ENCODE data around the gene MS4A15.
"Not testable (repeated sequence)": the region's sequence is repeated elsewhere in the genome, so short reads cannot be mapped to it uniquely, and the experiment has no call there.

The MS4A15 gene

DNA sequence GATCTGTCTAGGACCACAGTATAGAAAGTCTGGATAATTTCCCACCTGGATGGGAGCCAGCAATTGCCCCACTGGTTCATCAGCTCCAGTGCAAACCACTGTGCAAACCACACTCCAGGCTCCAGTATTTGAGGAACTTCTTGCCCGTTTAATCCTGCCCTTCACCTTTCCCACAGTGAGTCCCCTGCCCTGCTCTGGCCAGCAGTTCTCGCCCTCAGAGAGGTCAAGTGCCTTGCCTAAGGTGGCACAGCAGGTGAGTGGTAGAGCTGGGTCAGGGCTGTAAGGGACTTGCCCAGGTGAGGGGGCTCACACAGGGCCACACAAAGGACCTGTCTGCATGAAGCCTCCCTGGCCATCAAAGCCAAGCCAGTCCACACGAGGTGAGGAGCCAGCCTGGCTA is 52.6 kb downstream of the MS4A15 start:
- no peak for DNase-seq

DNA sequence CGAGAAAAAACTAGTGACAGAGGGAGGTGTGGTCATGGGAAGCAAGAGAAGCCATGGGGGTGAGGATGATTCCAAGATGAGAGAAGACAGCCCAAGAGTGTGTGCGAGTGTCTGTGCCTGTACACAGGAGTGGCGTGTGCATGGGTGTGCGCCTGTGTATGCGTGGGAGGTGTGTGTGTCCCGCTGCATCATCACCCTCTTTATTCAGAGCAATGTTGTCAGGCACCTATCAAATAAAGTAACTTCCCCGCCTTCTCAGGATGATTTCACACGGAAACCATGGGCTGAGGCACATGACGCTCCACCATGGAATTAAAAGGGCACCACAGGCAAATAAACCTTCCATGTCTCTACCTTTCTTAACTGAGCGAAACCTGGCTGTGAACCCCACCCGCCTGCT is 53.0 kb downstream of the MS4A15 start:
- DNase-seq: no peak

DNA sequence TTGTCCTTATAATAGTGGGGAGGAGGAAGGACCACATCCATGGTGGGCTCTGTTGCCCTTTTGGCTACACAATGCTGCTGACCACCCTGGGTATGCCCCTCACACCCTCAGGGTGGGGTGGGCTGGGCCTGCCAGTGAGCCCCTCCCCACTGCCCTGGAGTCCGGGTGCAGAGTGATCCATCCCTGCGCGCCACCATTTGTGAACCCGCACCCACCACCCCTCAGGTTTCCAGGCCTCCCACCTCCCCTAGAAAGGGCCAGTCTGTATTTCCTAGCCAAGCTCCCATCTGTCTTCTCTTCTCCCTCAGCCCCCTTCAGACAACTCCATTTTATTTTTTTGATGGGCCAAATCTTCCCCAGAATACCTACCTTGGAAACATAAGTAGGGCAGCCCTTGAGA is 53.5 kb downstream of the MS4A15 start:
- DNase-seq: no peak

DNA sequence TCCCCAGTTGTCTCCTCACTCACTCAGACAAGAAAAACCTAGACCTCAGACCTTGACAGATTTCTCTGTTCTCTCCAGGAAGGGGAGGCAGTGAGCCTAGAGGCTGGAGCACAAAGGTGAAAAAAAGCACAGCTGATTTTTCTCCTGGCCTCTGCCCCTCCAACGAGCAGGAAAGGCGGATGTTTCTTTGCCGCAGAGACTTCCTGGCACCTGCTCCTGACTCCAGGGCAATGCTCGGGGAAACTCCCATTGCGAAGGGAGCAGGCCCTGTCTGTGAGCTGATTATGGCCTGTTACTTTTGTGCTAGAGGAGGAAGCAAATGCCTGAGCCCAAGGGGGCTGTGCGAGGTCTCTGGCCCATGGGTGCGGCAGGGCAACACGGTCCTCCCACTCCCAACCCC is 53.9 kb downstream of the MS4A15 start:
- no peak for DNase-seq

GRCh38 chr11:60813324-60813723 is 56.7 kb downstream of the MS4A15 start:
- no peak for DNase-seq

DNA sequence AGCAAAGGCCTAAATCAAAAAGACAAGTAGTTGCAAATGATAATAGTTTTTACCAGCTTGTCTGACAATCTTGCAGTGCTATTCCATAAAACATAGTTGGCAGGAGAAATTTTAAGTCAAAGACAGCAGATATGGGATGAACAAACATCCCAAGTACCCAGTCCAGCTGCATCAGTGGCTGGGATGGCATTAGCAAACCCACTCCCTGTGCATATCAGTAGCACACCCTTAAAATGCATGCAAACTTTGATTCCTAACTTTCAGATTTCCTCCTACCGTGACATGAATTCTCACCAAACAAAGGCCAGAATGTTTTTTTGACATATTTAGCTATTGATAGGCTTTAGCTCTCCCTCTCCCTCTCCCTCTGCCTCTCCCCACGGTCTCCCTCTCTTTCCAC is 57.4 kb downstream of the MS4A15 start:
- DNase-seq: no peak

DNA sequence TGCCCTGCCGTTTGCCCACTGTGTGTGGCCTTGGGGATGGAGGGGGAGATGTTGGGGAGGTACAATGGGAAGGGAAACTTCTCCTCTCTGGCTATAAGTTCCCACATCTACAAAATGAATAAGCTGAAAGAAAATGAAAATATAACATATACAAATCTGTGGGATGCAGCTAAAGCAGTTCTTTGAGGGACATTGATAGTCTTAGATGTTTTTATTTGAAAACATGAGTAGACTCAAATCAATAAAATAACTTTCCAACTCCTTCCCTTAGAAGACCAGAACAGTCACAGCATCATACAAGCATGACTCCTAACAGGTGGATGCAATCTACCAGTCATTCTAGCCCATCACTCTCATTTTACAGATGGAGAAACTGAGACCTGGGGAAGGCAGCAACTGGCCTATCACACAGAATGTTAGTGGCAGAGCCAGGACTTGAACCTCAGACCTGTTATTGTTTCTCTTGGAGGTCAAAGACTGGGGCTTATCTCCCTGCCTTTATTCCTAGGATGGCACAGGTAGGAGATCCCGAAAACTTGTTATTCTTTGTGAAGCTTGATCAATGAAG is 60.0 kb downstream of the MS4A15 start:
- DNase-seq: no peak

DNA sequence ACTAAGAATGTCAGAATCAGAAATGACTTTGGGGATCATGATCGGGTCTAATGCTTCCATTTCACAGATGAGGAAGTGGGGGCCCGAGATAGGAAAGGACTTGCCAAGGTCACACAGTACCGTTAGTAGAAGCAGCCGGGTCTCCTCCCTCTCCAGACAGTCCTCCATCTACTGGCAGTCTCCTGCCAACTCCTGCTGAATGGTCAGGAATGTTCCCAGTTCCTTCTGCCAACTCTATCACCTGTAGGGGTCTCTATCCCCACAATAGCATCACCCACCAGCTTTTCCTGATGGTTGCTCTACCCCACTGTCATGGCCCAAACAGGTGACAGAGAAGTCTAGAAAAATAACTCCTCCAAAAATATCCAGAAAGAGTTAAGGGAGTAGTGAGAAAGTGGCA is 61.4 kb downstream of the MS4A15 start:
- DNase-seq: no peak

- no peak for DNase-seq
Observed at GRCh38 chr11:60821827-60822599, 65.3 kb downstream of the MS4A15 start.

GRCh38 chr11:60823745-60824306 is 67.2 kb downstream of the MS4A15 start:
- DNase-seq: not testable (repeated sequence)

DNA sequence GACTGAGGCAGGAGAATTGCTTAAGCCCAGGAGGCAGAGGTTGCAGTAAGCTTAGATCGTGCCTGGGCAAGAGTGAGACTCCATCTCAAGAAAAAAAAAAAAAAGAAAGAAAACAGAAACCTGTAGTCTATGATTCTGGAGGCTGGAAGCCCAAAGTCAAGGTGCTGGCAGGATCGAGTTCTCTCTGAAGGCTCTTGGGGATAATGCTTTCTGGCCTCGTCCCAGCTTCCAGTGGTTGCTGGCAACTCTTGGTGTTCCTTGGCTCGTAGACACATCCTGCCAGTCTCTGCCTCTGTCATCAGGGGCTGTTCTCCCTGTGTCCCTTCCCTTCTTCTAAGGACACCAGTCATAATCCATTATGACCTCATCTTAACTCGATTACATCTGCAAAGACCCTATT is 68.5 kb downstream of the MS4A15 start:
- no peak for DNase-seq

DNA sequence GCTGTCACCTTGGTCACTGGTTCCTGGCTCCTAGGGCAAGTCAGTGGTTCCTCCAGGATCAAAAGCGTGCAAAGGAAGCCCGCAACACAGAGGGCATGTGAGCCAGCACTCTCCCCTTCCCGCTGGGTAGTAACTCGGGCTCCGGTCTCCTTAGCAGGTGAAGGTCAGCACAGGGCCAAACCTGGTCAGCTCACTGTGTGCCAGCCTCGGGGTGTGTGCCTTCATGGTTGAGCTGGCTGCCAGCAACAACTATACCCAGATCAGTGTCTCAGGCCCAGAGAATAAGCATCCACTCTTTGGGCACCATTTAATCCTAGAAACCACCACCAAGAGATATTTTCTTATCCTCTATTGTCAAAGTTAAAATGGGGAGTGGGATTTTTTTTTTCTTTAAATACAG is 69.1 kb downstream of the MS4A15 start:
- no peak for DNase-seq

Data from C1 segment of cervical spinal cord (tissue), 14 donors.